K562 (cell line): Measurements from ENCODE around the gene TSC1. TPM values are rescaled to one million over a fixed set of nuclear protein-coding genes. Genes with fewer than 3 reads are reported as not detected.

Experiments used
- ATAC-seq: fragments of 200-7000 bp; cut with Tn5 transposase; 3 replicates; pipeline ENCODE4 v1.9.1; 2020; ENCODE audit warnings: moderate library complexity
- BruUV-seq: library from RNA; stranded (reverse); fragments of 400-500 nt; replicated peaks from 2 replicates; lab custom pipeline; 2021; lab: Mats Ljungman, UMichigan
- CTCF ChIA-PET: fragments of 300-600 bp; formaldehyde crosslinking; extraction: SDS; loops from one replicate; lab custom pipeline; 2021; ENCODE audit warnings: low intra/inter-chr PET ratio; lab: Yijun Ruan, JAX
- POLR2A ChIA-PET: fragments of 300-600, 350-650 bp; sonication (Branson Sonifier 250); formaldehyde crosslinking; extraction: SDS; loops from one replicate; lab custom pipeline; 2021; ENCODE audit warnings: antibody characterized with exemption, inconsistent platforms; lab: Yijun Ruan, JAX
- DNase-seq, 4 experiments: peaks; one replicate each; pipeline versions ENCODE4 v3.0.0 to v3.0.0-alpha.2; 2011 to 2018; ENCODE audit warnings: low spot score in 3 of 4, mixed read lengths in 3 of 4; ENCODE audit errors: extremely low read depth in 1 of 4
- FAIRE-seq: peaks from 2 replicates; lab custom pipeline; 2011; peaks lifted over from hg19 to GRCh38; lab: Jason Lieb, UNC
- H2AFZ ChIP-seq: 2 replicates; pipeline ENCODE4 v1.6.0; 2011; ENCODE audit warnings: low read depth, low read length, control low read depth, inconsistent platforms
- H3K27ac ChIP-seq: fragments of 200-600 bp; 3 replicates; pipeline ENCODE4 v1.8.0; 2011; ENCODE audit warnings: low read depth, mild to moderate bottlenecking, control low read depth, inconsistent platforms, low read length, moderate library complexity, mixed read lengths; ENCODE audit errors: extremely low read depth
- H3K27me3 ChIP-seq, 2 experiments: fragments of 300-600 bp in 1 of 2; 2 replicates in 1 of 2; 3 replicates in 1 of 2; pipeline versions ENCODE4 v1.6.0 to v1.8.0; 2011; ENCODE audit warnings: inconsistent platforms in 2 of 2, low read length in 2 of 2, mild to moderate bottlenecking in 1 of 2, mixed read lengths in 1 of 2, moderate library complexity in 1 of 2; ENCODE audit not compliant: control insufficient read depth in 2 of 2, insufficient read depth in 2 of 2
- H3K36me3 ChIP-seq: fragments of 300-600 bp; 3 replicates; pipeline ENCODE4 v1.8.0; 2011; ENCODE audit warnings: mild to moderate bottlenecking, low read length, inconsistent platforms; ENCODE audit not compliant: control insufficient read depth, insufficient read depth
- H3K4me1 ChIP-seq, 2 experiments: fragments of 200-600 bp in 1 of 2; replicated peaks in 1 of 2; 2 replicates in 1 of 2; 3 replicates in 1 of 2; pipeline versions ENCODE4 v1.5.1 to v1.8.0; 2011; ENCODE audit warnings: inconsistent platforms in 2 of 2, low read length in 2 of 2, mild to moderate bottlenecking in 1 of 2, mixed read lengths in 1 of 2, moderate library complexity in 1 of 2; ENCODE audit not compliant: control insufficient read depth in 2 of 2, insufficient read depth in 2 of 2
- H3K4me2 ChIP-seq: 2 replicates; pipeline ENCODE4 v1.6.1; 2011; ENCODE audit warnings: low read length, control low read depth, inconsistent platforms, mixed read lengths; ENCODE audit not compliant: insufficient read depth
- H3K4me3 ChIP-seq: fragments of 200-600 bp; sonication (generic), shearing (Covaris generic); 2 replicates; pipeline ENCODE4 v1.5.1; 2016; ENCODE audit warnings: control low read depth, inconsistent platforms
- H3K79me2 ChIP-seq: fragments of 200-600 bp; 3 replicates; pipeline ENCODE4 v1.8.0; 2011; ENCODE audit warnings: low read length, inconsistent platforms; ENCODE audit not compliant: control insufficient read depth, insufficient read depth
- H3K9ac ChIP-seq, 2 experiments: 2 replicates each; pipeline versions ENCODE4 v1.6.0 to v1.6.1; 2011; ENCODE audit warnings: low read depth in 2 of 2, low read length in 2 of 2, control low read depth in 1 of 2, inconsistent platforms in 1 of 2, mild to moderate bottlenecking in 1 of 2, mixed read lengths in 1 of 2; ENCODE audit not compliant: insufficient read depth in 1 of 2
- H3K9me1 ChIP-seq: one replicate; pipeline ENCODE4 v1.6.0; 2011; ENCODE audit warnings: inconsistent platforms, mild to moderate bottlenecking, low read length, moderate library complexity; ENCODE audit not compliant: control insufficient read depth, insufficient read depth
- H3K9me3 ChIP-seq: replicated peaks from 2 replicates; pipeline ENCODE4 v1.5.1; 2011; ENCODE audit warnings: low read depth, low read length, inconsistent platforms; ENCODE audit not compliant: control insufficient read depth, insufficient read depth
- H4K20me1 ChIP-seq: replicated peaks from 2 replicates; pipeline ENCODE4 v1.6.1; 2011; ENCODE audit warnings: low read length, inconsistent platforms, mixed read lengths; ENCODE audit not compliant: control insufficient read depth, insufficient read depth
- CAMTA2 ChIP-seq: fragments of 250-450 bp; sonication (Bioruptor Pico); conservative IDR thresholded peaks from 2 replicates; pipeline ENCODE4 v1.5.1; 2022
- FOXJ2 ChIP-seq: fragments of 200-800 bp; sonication (Bioruptor generic); IDR thresholded peaks from 2 replicates; pipeline ENCODE4 v1.6.1; 2016; ENCODE audit warnings: missing genetic modification characterization, missing compliant biosample characterization
- FOXM1 ChIP-seq, 2 experiments: fragments of 450-650 bp in 1 of 2; sonication (generic) in 1 of 2; formaldehyde crosslinking in 1 of 2; IDR thresholded peaks; 2 replicates each; pipeline versions ENCODE4 v1.6.1 to v1.9.0; 2017 to 2022; ENCODE audit warnings: low read depth in 2 of 2, mild to moderate bottlenecking in 2 of 2, missing genetic modification reagents in 1 of 2, moderate library complexity in 1 of 2
- NFATC3 ChIP-seq: fragments of 450-650 bp; IDR thresholded peaks from 2 replicates; pipeline ENCODE4 v1.6.1; 2017; ENCODE audit warnings: mild to moderate bottlenecking
- SAFB2 ChIP-seq: fragments of 200-400 bp; formaldehyde crosslinking; IDR thresholded peaks from 2 replicates; pipeline ENCODE4 v1.6.1; 2018; ENCODE audit warnings: borderline replicate concordance, low read length, low read depth, moderate library complexity; ENCODE audit not compliant: severe bottlenecking
- SNRNP70 ChIP-seq: fragments of 200-400 bp; formaldehyde crosslinking; optimal IDR thresholded peaks from 2 replicates; pipeline ENCODE3; 2017; ENCODE audit warnings: low read depth, low read length
- SREBF1 ChIP-seq: fragments of 150-350 bp; IDR thresholded peaks from 2 replicates; pipeline ENCODE4 v1.6.1; 2014; ENCODE audit warnings: antibody characterized with exemption, low read depth, low read length, borderline replicate concordance
- TEAD4 ChIP-seq, 2 experiments: sonication (generic) in 1 of 2; formaldehyde crosslinking in 1 of 2; IDR thresholded peaks; 2 replicates each; pipeline versions ENCODE4 v1.6.1 to v1.8.0; 2012 to 2022; ENCODE audit warnings: borderline replicate concordance in 1 of 2, inconsistent platforms in 1 of 2, low read length in 1 of 2, mild to moderate bottlenecking in 1 of 2, missing genetic modification reagents in 1 of 2
- XRCC4 ChIP-seq: IDR thresholded peaks from one replicate; pipeline ENCODE4 v1.6.1; 2011; ENCODE audit not compliant: insufficient read depth, insufficient read length; ENCODE audit errors: extremely low read depth
- ZNF316 ChIP-seq: fragments of 450-650 bp; IDR thresholded peaks from 2 replicates; pipeline ENCODE4 v1.6.1; 2016
- WGBS: fragments of 100-300 bp; shearing (Covaris generic); methylation state at CpG from one replicate; pipeline ENCODE4 v1.1.6; 2016; ENCODE audit warnings: low coverage, mixed read lengths; ENCODE audit not compliant: insufficient coverage; ENCODE audit errors: missing lambda C conversion rate; 5-methylcytosine and 5-hydroxymethylcytosine counted together
- in situ Hi-C: fragments of 300-500 bp; cut with MboI; formaldehyde crosslinking; loops from 4 replicates; pipeline ENCODE4 v1.15.0; 2018; ENCODE audit warnings: inconsistent platforms, mixed read lengths
- intact Hi-C: fragments of 100-400 bp; cut with micrococcal nuclease; formaldehyde crosslinking; loops from 2 replicates; pipeline ENCODE4 v1.14.2; 2022
- polyA plus RNA-seq, 8 experiments: library from polyadenylated mRNA; depleted of rRNA in 4 of 8; stranded (reverse) in 5 of 8; unstranded in 3 of 8; fragments of >200 nt; fragmentation: Nextera tagmentation in 2 of 8; fragmentation: Illumina TruSeq in 1 of 8; extraction: Ambion mirVana in 2 of 8; extraction: Trizol in 1 of 8; gene quantifications; 2 replicates each; pipeline versions ENCODE4 v1.2.1 to v1.2.3, GENCODE V29; 2011 to 2014; ENCODE audit warnings: inconsistent platforms in 1 of 8, missing spikeins in 1 of 8
- total RNA-seq, 7 experiments: library from RNA; depleted of rRNA in 6 of 7; stranded (reverse); fragments of >200 nt in 6 of 7; fragmentation: Illumina TruSeq in 2 of 7; extraction: Trizol in 2 of 7; gene quantifications; 2 replicates each; pipeline versions ENCODE4 v1.2.1 to v1.2.3, GENCODE V29; 2011 to 2021; ENCODE audit warnings: low replicate concordance in 1 of 7
- TF ChIP-seq, protein P1 (sequence below): fragments of 200-800 bp; sonication (Bioruptor generic); IDR thresholded peaks from 2 replicates; pipeline ENCODE4 v1.6.1; 2016; ENCODE audit warnings: missing genetic modification characterization, missing compliant biosample characterization

The TSC1 gene
- total and polyA plus RNA-seq, 9 of the 15 experiments (the other 6 are each of a cell fraction or from before 2014, with no cell fraction given) = 6.9 to 37.6 (median 18.6) TPM

DNA sequence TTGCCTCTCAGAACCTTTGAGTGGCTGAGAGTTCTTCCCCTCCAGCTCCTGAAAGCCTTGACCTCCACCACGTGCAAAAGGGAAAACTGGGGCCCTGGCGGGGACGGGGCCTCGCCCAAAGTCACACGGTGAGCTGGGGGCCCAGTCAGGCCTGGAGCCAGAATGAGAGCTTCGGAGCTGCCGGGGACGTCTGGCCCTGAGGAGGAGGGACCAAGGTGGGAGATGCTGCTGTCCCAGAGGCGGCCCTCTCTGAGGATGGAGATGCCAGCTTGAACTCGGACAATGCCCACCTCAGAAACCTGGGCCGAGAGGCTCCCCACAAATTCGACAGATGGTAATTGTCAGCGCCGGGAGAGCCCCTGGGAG is 67.0 kb downstream of the TSC1 start:
- no peak for TF ChIP-seq CAMTA2
- no peak for TF ChIP-seq ZNF316
- TF ChIP-seq TEAD4 (IDR thresholded peaks at IDR 0.05; ENCODE audit: low read length) = no peak
- no peak for TF ChIP-seq TEAD4 (CRISPR knock-in tag; IDR thresholded peaks at IDR 0.05; ENCODE audit: borderline replicate concordance)
- no peak for TF ChIP-seq SAFB2
- no peak for TF ChIP-seq FOXM1 (IDR thresholded peaks at IDR 0.05; ENCODE audit: low read depth)
- no peak for TF ChIP-seq FOXM1 (CRISPR knock-in tag; IDR thresholded peaks at IDR 0.05; ENCODE audit: low read depth)
- no peak for TF ChIP-seq FOXJ2 (tag)
- no peak for TF ChIP-seq SNRNP70
- TF ChIP-seq, protein P1, sequence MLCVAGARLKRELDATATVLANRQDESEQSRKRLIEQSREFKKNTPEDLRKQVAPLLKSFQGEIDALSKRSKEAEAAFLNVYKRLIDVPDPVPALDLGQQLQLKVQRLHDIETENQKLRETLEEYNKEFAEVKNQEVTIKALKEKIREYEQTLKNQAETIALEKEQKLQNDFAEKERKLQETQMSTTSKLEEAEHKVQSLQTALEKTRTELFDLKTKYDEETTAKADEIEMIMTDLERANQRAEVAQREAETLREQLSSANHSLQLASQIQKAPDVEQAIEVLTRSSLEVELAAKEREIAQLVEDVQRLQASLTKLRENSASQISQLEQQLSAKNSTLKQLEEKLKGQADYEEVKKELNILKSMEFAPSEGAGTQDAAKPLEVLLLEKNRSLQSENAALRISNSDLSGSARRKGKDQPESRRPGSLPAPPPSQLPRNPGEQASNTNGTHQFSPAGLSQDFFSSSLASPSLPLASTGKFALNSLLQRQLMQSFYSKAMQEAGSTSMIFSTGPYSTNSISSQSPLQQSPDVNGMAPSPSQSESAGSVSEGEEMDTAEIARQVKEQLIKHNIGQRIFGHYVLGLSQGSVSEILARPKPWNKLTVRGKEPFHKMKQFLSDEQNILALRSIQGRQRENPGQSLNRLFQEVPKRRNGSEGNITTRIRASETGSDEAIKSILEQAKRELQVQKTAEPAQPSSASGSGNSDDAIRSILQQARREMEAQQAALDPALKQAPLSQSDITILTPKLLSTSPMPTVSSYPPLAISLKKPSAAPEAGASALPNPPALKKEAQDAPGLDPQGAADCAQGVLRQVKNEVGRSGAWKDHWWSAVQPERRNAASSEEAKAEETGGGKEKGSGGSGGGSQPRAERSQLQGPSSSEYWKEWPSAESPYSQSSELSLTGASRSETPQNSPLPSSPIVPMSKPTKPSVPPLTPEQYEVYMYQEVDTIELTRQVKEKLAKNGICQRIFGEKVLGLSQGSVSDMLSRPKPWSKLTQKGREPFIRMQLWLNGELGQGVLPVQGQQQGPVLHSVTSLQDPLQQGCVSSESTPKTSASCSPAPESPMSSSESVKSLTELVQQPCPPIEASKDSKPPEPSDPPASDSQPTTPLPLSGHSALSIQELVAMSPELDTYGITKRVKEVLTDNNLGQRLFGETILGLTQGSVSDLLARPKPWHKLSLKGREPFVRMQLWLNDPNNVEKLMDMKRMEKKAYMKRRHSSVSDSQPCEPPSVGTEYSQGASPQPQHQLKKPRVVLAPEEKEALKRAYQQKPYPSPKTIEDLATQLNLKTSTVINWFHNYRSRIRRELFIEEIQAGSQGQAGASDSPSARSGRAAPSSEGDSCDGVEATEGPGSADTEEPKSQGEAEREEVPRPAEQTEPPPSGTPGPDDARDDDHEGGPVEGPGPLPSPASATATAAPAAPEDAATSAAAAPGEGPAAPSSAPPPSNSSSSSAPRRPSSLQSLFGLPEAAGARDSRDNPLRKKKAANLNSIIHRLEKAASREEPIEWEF (CRISPR knock-in tag) = no peak
- no peak for TF ChIP-seq XRCC4
- no peak for TF ChIP-seq SREBF1
- TF ChIP-seq NFATC3 = no peak
- BruUV-seq = no TSS peak
- Histone ChIP-seq H3K4me1 (peaks cover 0 to 18% of the 10 kb centered on the region in 2 experiments; a peak in 3 of 5 replicates), H3K27me3 (peaks cover 25 to 46% of the 10 kb centered on the region in 2 experiments; a peak in 4 of 5 replicates), H3K36me3 (no peaks in the 10 kb centered on the region), H2AFZ (peak overlapping the region; percentile 100), H3K4me3 (peak overlapping the region; percentile 100), H3K27ac (no peak overlapping the region), H3K9ac (peak overlapping the region in 1 of 2 experiments; percentile 92; a peak in 3 of 4 replicates), H3K4me2 (peak overlapping the region; percentile 95; the same call in 1 of the 2 replicates), H3K9me3 (no peaks in the 10 kb centered on the region), H3K79me2 (no peaks in the 10 kb centered on the region), H3K9me1 (no peaks in the 10 kb centered on the region), H4K20me1 (peaks cover 4% of the 10 kb centered on the region; the same call in 1 of the 2 replicates)
- ATAC-seq (no peak), FAIRE-seq (no peak), DNase-seq (no peak)
- 32% methylated on average over 9 of the region's 14 CpGs for WGBS
- ChIA-PET POLR2A (interaction anchor here (0.7 kb wide), 1 partner anchor 8 kb away, joined by 3 read pairs; no protein-coding TSS in a partner anchor), CTCF (no interaction called here)
- in situ Hi-C loops = no loop called here
- intact Hi-C loops = no loop called here
